ENCODE measurements around the gene CLHC1.

Gene CLHC1

DNA sequence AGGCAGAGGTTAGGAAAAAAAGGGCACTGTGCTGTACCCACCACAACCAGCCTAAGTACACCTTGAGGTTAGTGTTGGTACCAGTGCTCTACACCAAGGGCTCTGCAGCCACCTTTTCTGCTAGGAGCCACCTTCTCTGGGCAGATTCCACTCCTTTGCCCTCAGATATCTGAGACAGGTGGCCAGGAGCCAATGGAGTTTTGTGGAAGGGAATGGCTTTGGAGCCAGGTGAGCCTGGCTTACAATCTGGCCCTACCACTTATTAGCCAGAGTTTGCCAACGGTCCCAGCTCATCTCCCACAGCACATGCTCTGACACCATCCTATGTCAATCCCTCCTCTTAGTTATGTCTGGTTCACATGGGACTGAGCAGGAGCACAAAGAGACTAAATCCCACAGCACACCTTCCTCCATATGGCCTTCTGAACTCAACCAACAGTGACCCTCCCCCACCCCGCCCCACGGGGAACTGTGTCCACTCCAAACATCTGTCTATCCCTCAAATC is 77.5 kb downstream of the CLHC1 start:
- TF ChIP-seq, protein P1, sequence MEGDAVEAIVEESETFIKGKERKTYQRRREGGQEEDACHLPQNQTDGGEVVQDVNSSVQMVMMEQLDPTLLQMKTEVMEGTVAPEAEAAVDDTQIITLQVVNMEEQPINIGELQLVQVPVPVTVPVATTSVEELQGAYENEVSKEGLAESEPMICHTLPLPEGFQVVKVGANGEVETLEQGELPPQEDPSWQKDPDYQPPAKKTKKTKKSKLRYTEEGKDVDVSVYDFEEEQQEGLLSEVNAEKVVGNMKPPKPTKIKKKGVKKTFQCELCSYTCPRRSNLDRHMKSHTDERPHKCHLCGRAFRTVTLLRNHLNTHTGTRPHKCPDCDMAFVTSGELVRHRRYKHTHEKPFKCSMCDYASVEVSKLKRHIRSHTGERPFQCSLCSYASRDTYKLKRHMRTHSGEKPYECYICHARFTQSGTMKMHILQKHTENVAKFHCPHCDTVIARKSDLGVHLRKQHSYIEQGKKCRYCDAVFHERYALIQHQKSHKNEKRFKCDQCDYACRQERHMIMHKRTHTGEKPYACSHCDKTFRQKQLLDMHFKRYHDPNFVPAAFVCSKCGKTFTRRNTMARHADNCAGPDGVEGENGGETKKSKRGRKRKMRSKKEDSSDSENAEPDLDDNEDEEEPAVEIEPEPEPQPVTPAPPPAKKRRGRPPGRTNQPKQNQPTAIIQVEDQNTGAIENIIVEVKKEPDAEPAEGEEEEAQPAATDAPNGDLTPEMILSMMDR (IDR thresholded peaks at IDR 0.05; ENCODE audit: insufficient read depth, low read length), result no peak
- TF ChIP-seq POLR2AphosphoS5 (IDR thresholded peaks at IDR 0.05; ENCODE audit: low read depth) (no peak), GABPA (IDR thresholded peaks at IDR 0.05; ENCODE audit: low read depth) (no peak), SPI1 (IDR thresholded peaks at IDR 0.05; ENCODE audit: borderline replicate concordance, low read depth) (no peak)
- TF ChIP-seq, protein P2, sequence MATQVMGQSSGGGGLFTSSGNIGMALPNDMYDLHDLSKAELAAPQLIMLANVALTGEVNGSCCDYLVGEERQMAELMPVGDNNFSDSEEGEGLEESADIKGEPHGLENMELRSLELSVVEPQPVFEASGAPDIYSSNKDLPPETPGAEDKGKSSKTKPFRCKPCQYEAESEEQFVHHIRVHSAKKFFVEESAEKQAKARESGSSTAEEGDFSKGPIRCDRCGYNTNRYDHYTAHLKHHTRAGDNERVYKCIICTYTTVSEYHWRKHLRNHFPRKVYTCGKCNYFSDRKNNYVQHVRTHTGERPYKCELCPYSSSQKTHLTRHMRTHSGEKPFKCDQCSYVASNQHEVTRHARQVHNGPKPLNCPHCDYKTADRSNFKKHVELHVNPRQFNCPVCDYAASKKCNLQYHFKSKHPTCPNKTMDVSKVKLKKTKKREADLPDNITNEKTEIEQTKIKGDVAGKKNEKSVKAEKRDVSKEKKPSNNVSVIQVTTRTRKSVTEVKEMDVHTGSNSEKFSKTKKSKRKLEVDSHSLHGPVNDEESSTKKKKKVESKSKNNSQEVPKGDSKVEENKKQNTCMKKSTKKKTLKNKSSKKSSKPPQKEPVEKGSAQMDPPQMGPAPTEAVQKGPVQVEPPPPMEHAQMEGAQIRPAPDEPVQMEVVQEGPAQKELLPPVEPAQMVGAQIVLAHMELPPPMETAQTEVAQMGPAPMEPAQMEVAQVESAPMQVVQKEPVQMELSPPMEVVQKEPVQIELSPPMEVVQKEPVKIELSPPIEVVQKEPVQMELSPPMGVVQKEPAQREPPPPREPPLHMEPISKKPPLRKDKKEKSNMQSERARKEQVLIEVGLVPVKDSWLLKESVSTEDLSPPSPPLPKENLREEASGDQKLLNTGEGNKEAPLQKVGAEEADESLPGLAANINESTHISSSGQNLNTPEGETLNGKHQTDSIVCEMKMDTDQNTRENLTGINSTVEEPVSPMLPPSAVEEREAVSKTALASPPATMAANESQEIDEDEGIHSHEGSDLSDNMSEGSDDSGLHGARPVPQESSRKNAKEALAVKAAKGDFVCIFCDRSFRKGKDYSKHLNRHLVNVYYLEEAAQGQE (IDR thresholded peaks at IDR 0.05; ENCODE audit: insufficient replicate concordance, low read depth), result no peak
- Histone ChIP-seq H3K4me3 (replicated peaks; ENCODE audit: insufficient read depth, low read length) (no peak overlapping the region), H3K27ac (replicated peaks) (no peak overlapping the region), H3K27me3 (ENCODE audit: insufficient read depth, poor library complexity, severe bottlenecking) (no peaks in the 10 kb centered on the region)
- no peak for DNase-seq (ENCODE audit: low read depth in 1 of 2, low spot score in 1 of 2)

DNA sequence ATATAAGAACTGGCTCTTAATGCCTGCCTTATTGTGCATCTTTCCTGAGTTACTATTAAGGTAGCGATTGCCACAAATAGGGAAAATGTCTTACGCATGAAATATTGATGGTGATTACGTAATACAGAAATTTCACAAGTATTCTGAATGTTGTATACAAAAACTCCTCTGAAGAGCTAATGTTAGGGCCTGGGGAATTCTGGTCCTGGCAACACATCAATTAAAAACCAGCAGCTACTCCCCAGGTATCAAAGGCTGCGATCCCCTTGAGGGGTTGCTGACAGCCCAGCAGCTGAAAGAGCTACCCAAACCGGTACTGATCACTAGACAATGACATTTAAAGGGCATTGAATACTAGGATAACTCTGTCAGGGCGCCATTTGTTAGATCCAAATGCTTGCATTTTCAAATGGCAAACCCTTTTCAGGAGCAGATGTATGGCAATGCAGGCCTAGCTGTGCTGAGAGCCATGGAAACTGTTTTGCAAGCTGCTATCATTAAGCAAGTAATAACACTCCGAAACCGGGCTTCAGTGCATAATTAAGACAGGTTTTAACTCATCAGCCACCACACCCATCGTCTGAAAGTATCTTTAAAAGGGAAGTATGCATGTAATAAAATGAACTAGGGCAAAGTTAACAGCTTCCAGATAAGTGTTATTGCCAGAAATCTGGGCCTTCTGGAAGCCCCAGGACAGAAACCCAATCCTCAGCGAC is 78.4 kb downstream of the CLHC1 start:
- Histone ChIP-seq H3K27me3 (ENCODE audit: insufficient read depth, poor library complexity, severe bottlenecking) (no peaks in the 10 kb centered on the region), H3K27ac (replicated peaks) (no peak overlapping the region), H3K4me3 (replicated peaks; ENCODE audit: insufficient read depth, low read length) (no peak overlapping the region)
- TF ChIP-seq POLR2AphosphoS5 (IDR thresholded peaks at IDR 0.05; ENCODE audit: low read depth), result no peak
- TF ChIP-seq GABPA (IDR thresholded peaks at IDR 0.05; ENCODE audit: low read depth), result no peak
- DNase-seq (ENCODE audit: low read depth in 1 of 2, low spot score in 1 of 2), result no peak

DNA sequence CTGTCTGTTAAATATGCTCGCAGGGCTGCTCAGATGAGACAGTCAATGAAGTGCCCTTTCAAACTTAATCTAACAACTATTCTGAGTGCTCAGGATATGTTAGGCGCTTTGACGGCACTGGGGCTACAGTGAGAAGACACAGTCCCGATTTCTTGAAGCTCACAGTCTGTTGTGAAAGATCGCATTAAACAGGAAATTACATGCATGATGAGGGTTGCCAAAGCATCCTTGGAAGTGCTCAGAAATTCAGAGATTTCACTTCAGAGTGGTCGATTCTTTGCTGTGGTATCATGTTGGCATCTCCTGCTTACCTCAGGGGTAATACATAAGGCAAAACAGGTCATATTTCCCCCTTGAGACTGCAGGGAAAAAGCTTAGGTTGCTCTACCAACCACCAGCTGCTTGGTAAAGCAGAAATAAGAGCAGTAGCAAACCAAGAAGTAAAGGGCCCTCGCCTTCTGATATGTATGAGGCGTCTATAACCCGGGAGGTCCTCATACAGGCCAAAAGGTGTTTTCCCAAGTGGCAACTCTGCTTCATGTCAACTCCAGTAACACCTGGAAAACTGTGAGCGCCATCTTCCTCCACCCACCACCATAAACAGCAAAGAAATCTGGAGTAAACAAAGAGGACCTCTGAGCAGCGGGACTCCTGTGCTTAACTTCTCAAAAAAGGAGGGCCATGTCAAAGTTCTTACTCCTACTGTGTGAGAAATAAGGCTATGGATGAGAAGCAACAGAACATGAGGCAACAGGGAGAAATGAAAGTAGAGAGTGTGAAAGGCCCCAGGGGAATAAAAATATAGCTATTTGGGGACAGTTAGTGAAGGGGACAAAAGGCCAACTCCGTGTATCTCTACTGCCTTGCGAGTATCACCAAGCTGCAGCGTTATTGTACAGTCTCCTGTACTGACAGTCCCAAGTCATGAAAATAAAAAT is 79.3 kb downstream of the CLHC1 start:
- peak in 1 of 2 experiments; percentile 29 for DNase-seq (ENCODE audit: low read depth in 1 of 2, low spot score in 1 of 2)
- TF ChIP-seq, protein P1 (IDR thresholded peaks at IDR 0.05; ENCODE audit: insufficient read depth, low read length), result no peak
- TF ChIP-seq POLR2AphosphoS5 (IDR thresholded peaks at IDR 0.05; ENCODE audit: low read depth) (no peak), GABPA (IDR thresholded peaks at IDR 0.05; ENCODE audit: low read depth) (no peak), SPI1 (IDR thresholded peaks at IDR 0.05; ENCODE audit: borderline replicate concordance, low read depth) (no peak)
- TF ChIP-seq, protein P2 (IDR thresholded peaks at IDR 0.05; ENCODE audit: insufficient replicate concordance, low read depth), result no peak
- Histone ChIP-seq H3K4me3 (replicated peaks; ENCODE audit: insufficient read depth, low read length) (no peak overlapping the region), H3K27me3 (ENCODE audit: insufficient read depth, poor library complexity, severe bottlenecking) (no peaks in the 10 kb centered on the region), H3K27ac (replicated peaks) (no peak overlapping the region)

Data from HL-60 (cell line).